M059J (cell line): Measurements from ENCODE around the gene NDUFAF8. TPM values are rescaled to one million over a fixed set of nuclear protein-coding genes. Genes with fewer than 3 reads are reported as not detected.
A peak's percentile ranks its signal among the peaks of the same experiment; 100 is the strongest.
"Not testable (repeated sequence)": the region's sequence is repeated elsewhere in the genome, so short reads cannot be mapped to it uniquely, and the experiment has no call there.

ENCODE experiments used
- DNase-seq: peaks from one replicate; pipeline ENCODE4 v3.0.0-alpha.2; 2012; ENCODE audit warnings: low read depth
- total RNA-seq: library from RNA; depleted of rRNA; stranded (reverse); fragments of >200 nt; shearing (Covaris generic); gene quantifications from 2 replicates; pipeline ENCODE4 v1.2.3, GENCODE V29; 2014

NDUFAF8 gene
- total RNA-seq, 1 experiment from 2014 or later: 20.1 TPM

DNA sequence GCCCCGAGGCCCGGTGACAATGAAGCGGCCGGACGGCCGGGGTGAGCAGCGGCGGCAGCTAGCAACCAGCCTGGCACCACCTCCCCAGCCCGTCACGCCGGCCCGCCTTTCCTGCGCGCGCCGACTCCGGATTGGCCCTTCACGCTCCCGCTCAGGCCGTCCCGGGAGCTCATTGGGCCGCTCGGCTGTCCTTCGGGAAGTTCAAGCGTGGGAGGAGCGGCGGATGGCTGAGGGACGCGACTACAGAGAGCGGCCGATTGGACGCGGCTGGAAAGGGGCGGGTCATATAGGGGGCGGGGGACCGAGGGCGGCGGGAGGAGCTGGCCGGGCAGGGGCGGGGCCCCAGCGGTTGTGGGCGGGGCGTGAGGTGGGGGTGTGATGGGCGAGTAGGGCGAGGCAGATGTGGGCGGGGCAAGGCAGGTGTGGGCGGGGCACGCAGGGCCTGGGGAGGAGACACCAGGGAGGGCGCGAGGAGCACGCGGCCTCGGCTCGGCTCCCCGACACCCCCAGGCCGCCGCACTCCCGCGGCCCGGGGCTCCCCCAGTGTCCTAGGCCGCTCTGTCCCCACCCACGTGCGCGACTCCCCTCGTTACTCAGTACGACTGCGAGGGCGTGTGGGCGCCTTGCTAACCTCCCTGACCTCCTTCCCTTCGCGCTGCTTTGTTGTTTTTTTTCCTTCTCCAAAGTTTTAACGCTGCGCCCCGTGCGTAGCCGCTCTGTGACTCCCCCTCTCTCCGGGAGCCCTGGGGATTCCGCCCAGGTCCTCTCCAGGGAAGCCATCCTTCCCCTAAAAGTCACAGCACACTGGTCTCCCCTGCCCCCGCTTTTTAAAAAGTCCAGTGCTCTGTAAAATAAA lies 16.0 kb upstream of the NDUFAF8 start, which contains the start of gene CEP131:
Gene CEP131, minus strand, starts transcription at position 60 of the 856 bp plus-strand sequence. CDS start 2,909 bp downstream, outside the sequence.
- peak; percentile 96 for DNase-seq

DNA sequence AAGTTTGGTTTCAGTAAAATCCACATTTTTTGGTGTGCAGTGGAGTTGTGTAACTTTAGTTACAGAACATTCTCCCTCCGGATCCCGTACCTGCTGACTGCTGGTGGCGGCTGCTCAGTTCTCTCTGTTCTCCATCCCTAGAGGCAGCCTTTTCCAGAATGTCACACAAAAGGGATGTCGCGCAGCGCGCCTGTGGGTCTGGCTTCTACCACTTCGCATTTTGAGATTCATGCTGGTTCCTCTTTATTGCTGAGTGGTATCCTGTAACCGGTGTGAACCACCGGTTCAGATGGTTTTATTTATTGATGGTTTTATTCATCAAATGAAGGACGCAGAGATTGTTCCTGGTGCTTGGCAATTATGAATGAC lies 15.4 kb upstream of the NDUFAF8 start:
- DNase-seq: peak; percentile 21

- not testable (repeated sequence) for DNase-seq
Measured at GRCh38 chr17:81227630-81228029, 11.5 kb upstream of the NDUFAF8 start.

GRCh38 chr17:81228420-81228819 lies 10.7 kb upstream of the NDUFAF8 start:
- DNase-seq: no peak

- DNase-seq: no peak
Measured at GRCh38 chr17:81228834-81229665, 10.1 kb upstream of the NDUFAF8 start.

- DNase-seq: no peak
Measured at GRCh38 chr17:81229666-81229920, 9.5 kb upstream of the NDUFAF8 start.

GRCh38 chr17:81230043-81230820 lies 8.9 kb upstream of the NDUFAF8 start:
- DNase-seq: no peak

- no peak for DNase-seq
Measured at GRCh38 chr17:81231121-81231645, 7.9 kb upstream of the NDUFAF8 start.

- no peak for DNase-seq
Measured at GRCh38 chr17:81231766-81232581, 7.1 kb upstream of the NDUFAF8 start.

GRCh38 chr17:81232616-81233241 lies 6.4 kb upstream of the NDUFAF8 start:
- no peak for DNase-seq

DNA sequence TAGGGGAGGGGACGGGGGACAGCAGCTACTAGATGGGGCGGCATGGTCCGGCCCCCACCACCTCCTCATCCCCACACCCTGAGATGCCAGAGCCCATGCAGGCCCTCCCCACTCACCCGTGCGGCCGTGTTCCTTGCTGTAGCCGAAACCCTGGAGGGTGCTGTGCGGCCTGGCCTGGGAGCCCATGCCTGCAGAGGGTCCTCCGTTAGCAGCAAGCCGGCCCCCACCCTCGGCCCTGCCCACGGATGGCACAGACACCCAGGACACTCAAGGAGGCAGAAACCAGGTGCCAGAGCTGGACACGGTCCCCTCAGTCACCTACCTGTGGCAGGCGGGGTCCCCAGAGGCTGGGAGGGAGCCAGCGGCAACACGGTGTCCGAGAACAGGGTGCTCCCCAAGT lies 5.8 kb upstream of the NDUFAF8 start:
- DNase-seq: no peak

DNA sequence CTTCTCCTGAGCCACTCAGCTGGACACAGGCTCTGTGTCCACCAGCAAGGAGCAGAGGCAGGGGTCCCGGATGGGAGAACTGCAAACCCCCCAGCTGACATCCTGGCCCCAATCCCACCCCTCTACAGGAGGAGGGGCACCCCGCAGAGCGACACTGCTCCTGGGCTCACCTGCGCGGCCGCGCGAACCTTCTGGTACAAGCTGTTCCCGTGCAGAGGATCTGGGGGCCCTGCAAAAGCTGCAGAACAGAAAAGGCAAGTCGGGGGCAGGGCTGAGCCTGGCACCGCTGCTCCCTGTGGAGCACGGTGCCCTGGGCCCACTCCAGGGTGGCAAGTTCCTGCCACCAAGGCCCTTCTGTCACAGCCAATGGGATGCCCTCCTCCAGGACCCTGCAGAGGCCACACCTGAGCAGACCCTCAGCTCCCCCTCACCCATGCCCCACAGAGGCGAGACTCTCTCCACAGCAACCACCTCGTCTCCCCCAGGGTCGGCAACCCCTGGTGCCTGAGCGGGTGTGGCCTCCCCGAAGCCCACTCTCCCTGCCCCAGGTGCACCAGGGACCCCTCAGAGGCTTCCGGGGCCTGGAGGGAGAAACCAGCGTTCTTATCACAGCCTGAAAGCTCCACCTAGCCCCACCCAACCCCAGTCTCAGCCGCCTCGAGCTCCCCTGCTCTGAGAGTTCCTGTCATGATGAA lies 5.2 kb upstream of the NDUFAF8 start:
- no peak for DNase-seq

DNA sequence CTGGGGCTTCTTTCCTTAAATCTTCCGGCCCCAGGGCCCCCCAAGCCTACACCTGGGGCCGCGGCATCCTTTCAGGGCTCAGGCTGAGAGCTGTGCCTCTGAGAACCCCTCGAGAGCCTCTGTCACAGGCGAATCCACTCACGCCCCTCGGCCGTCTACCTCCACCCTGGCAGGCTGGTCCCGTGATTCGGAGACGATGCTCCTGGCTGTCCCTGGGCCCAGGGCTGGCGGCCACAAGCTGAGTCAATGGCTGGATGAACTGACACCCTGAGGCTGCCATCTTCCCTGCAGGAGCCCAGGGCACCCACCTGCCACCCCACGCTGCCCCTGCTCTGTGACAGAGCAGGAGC lies 4.6 kb upstream of the NDUFAF8 start:
- no peak for DNase-seq

DNA sequence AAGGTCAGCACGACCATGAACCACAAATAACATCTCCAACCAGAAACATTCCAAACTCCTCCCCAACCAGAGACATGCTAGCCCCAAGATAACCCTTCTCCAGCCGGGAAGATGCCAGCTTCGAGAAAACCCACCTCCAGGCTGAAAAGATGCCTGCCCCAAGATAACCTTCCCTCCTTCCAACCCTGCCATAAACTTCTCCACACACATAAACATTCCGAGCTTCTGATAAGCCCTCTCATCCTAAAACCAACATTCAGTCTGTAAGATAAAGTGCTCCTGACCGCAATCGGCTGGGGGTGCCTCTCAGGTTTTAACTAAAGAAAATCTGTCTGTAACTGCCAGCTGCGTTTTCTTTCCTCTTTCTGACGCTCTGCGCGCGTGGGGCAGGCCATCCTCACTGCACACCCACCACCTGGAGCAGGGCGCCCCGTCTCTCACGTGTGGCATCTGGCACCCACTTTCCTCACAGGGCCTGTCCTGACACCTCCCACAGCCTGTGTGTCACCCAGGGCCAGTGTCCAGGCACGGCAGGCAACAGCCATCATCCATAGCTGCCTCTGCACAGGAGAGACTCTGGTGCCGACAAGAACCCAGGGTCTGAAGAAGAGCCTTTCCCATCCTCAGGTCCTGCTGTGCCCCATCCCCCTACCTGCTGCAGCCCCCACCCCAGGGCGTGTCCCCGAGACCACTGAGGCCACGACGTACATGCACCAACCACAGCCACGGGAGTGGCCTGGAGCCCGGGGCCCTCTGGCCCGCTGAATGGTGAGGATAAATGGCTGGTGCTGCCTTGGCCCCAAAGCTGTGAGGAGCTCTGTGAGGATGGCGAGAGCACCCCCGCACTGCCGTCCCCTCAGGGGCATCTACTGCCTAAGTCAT lies 3.9 kb upstream of the NDUFAF8 start:
- DNase-seq: no peak

- no peak for DNase-seq
Measured at GRCh38 chr17:81235822-81236740, 3.0 kb upstream of the NDUFAF8 start.

DNA sequence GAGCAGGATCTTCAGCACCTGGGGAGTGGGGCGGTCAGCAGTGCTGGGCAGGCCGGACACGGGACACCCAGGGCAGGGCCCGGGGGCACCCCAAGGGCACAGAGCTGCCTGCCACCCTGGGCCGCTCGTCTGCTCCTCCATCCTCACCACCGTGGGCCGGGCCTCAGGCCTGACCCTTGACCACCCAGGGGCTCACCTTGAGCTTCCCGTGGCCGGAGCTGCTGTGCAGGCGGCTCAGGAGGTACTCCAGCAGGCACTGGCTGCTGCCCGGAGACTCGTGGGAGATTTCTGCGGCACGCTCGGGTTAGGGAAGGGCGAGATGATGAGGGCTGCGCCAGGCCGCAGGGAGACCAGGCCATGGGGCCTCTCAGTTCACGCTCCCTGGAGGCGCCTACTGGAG lies 2.3 kb upstream of the NDUFAF8 start:
- DNase-seq: no peak

DNA sequence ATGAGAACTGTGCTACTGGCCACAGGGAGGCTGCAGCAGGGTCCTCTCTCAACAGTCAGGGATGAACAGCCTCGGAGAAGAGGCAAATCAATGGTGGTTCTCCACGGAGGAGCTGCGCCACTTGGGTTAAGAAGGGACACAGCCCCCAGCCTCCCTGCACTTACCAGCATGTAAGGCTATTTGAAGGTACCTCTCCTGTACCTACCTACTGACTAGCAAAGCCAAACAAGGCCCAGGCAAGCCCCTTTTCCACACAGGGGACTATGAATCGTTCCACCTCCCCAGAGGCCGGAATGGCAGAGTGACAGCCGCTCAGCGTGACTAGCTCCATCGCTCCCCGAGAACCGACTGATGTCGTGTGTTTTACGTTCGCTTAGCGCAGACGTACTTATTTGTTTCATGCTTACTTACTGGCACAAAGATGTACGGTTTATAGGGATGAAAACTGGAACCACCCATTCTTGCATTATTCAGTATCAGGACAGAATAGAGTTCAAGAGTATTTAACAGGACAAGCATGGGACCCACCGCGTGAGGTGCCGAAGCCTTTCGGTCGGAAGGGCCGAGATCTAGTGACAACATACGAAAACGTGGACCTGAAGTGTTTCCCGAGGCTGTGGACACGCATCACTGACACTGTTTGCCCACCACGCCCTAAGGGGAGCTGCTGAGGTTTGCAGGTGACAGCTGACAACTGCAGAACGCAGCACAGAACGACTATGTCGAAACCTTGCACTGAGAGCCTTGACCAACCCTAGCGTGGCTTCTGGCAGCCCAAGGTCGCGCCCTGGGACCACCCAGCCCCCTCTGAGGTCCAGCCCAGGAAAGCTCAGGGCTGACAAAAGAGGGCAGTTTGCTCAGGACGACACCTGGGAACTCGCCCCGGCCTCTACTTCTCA lies 1.3 kb upstream of the NDUFAF8 start:
- no peak for DNase-seq
